K562 (cell line): ENCODE results near the gene TSC22D1. TPM values are rescaled to one million over a fixed set of nuclear protein-coding genes. Genes with fewer than 3 reads are reported as not detected.

Experiments
- ATAC-seq: fragments of 200-7000 bp; cut with Tn5 transposase; 3 replicates; pipeline ENCODE4 v1.9.1; 2020; ENCODE audit warnings: moderate library complexity
- BruUV-seq: library from RNA; stranded (reverse); fragments of 400-500 nt; replicated peaks from 2 replicates; lab custom pipeline; 2021; lab: Mats Ljungman, UMichigan
- CTCF ChIA-PET: fragments of 300-600 bp; formaldehyde crosslinking; extraction: SDS; loops from one replicate; lab custom pipeline; 2021; ENCODE audit warnings: low intra/inter-chr PET ratio; lab: Yijun Ruan, JAX
- POLR2A ChIA-PET: fragments of 300-600, 350-650 bp; sonication (Branson Sonifier 250); formaldehyde crosslinking; extraction: SDS; loops from one replicate; lab custom pipeline; 2021; ENCODE audit warnings: antibody characterized with exemption, inconsistent platforms; lab: Yijun Ruan, JAX
- DNase-seq, 4 experiments: peaks; one replicate each; pipeline versions ENCODE4 v3.0.0 to v3.0.0-alpha.2; 2011 to 2018; ENCODE audit warnings: low spot score in 3 of 4, mixed read lengths in 3 of 4; ENCODE audit errors: extremely low read depth in 1 of 4
- FAIRE-seq: peaks from 2 replicates; lab custom pipeline; 2011; peaks lifted over from hg19 to GRCh38; lab: Jason Lieb, UNC
- H2AFZ ChIP-seq: 2 replicates; pipeline ENCODE4 v1.6.0; 2011; ENCODE audit warnings: low read depth, low read length, control low read depth, inconsistent platforms
- H3K27ac ChIP-seq: fragments of 200-600 bp; 3 replicates; pipeline ENCODE4 v1.8.0; 2011; ENCODE audit warnings: low read depth, mild to moderate bottlenecking, control low read depth, inconsistent platforms, low read length, moderate library complexity, mixed read lengths; ENCODE audit errors: extremely low read depth
- H3K27me3 ChIP-seq, 2 experiments: fragments of 300-600 bp in 1 of 2; 2 replicates in 1 of 2; 3 replicates in 1 of 2; pipeline versions ENCODE4 v1.6.0 to v1.8.0; 2011; ENCODE audit warnings: inconsistent platforms in 2 of 2, low read length in 2 of 2, mild to moderate bottlenecking in 1 of 2, mixed read lengths in 1 of 2, moderate library complexity in 1 of 2; ENCODE audit not compliant: control insufficient read depth in 2 of 2, insufficient read depth in 2 of 2
- H3K36me3 ChIP-seq: fragments of 300-600 bp; 3 replicates; pipeline ENCODE4 v1.8.0; 2011; ENCODE audit warnings: mild to moderate bottlenecking, low read length, inconsistent platforms; ENCODE audit not compliant: control insufficient read depth, insufficient read depth
- H3K4me1 ChIP-seq, 2 experiments: fragments of 200-600 bp in 1 of 2; replicated peaks in 1 of 2; 2 replicates in 1 of 2; 3 replicates in 1 of 2; pipeline versions ENCODE4 v1.5.1 to v1.8.0; 2011; ENCODE audit warnings: inconsistent platforms in 2 of 2, low read length in 2 of 2, mild to moderate bottlenecking in 1 of 2, mixed read lengths in 1 of 2, moderate library complexity in 1 of 2; ENCODE audit not compliant: control insufficient read depth in 2 of 2, insufficient read depth in 2 of 2
- H3K4me2 ChIP-seq: 2 replicates; pipeline ENCODE4 v1.6.1; 2011; ENCODE audit warnings: low read length, control low read depth, inconsistent platforms, mixed read lengths; ENCODE audit not compliant: insufficient read depth
- H3K4me3 ChIP-seq: fragments of 200-600 bp; sonication (generic), shearing (Covaris generic); 2 replicates; pipeline ENCODE4 v1.5.1; 2016; ENCODE audit warnings: control low read depth, inconsistent platforms
- H3K79me2 ChIP-seq: fragments of 200-600 bp; 3 replicates; pipeline ENCODE4 v1.8.0; 2011; ENCODE audit warnings: low read length, inconsistent platforms; ENCODE audit not compliant: control insufficient read depth, insufficient read depth
- H3K9ac ChIP-seq, 2 experiments: 2 replicates each; pipeline versions ENCODE4 v1.6.0 to v1.6.1; 2011; ENCODE audit warnings: low read depth in 2 of 2, low read length in 2 of 2, control low read depth in 1 of 2, inconsistent platforms in 1 of 2, mild to moderate bottlenecking in 1 of 2, mixed read lengths in 1 of 2; ENCODE audit not compliant: insufficient read depth in 1 of 2
- H3K9me1 ChIP-seq: one replicate; pipeline ENCODE4 v1.6.0; 2011; ENCODE audit warnings: inconsistent platforms, mild to moderate bottlenecking, low read length, moderate library complexity; ENCODE audit not compliant: control insufficient read depth, insufficient read depth
- H3K9me3 ChIP-seq: replicated peaks from 2 replicates; pipeline ENCODE4 v1.5.1; 2011; ENCODE audit warnings: low read depth, low read length, inconsistent platforms; ENCODE audit not compliant: control insufficient read depth, insufficient read depth
- H4K20me1 ChIP-seq: replicated peaks from 2 replicates; pipeline ENCODE4 v1.6.1; 2011; ENCODE audit warnings: low read length, inconsistent platforms, mixed read lengths; ENCODE audit not compliant: control insufficient read depth, insufficient read depth
- ARID2 ChIP-seq: fragments of 450-650 bp; IDR thresholded peaks from 2 replicates; pipeline ENCODE4 v1.6.1; 2017; ENCODE audit warnings: antibody characterized with exemption, mild to moderate bottlenecking
- BRCA1 ChIP-seq, 2 experiments: fragments of 450-650 bp in 1 of 2; sonication (generic) in 1 of 2; formaldehyde crosslinking in 1 of 2; IDR thresholded peaks; 2 replicates each; pipeline versions ENCODE4 v1.5.0 to v1.6.1; 2017 to 2020; ENCODE audit warnings: mild to moderate bottlenecking in 1 of 2, missing genetic modification reagents in 1 of 2
- IRF2 ChIP-seq: sonication (generic); formaldehyde crosslinking; IDR thresholded peaks from 2 replicates; pipeline ENCODE4 v1.8.1; 2022; ENCODE audit warnings: mild to moderate bottlenecking, missing genetic modification reagents
- KDM4B ChIP-seq, 2 experiments: fragments of 450-650 bp in 1 of 2; sonication (generic) in 1 of 2; IDR thresholded peaks; 2 replicates each; pipeline ENCODE4 v1.6.1; 2016 to 2017; ENCODE audit warnings: borderline replicate concordance in 2 of 2, antibody characterized with exemption in 1 of 2, low read depth in 1 of 2, mild to moderate bottlenecking in 1 of 2
- MEF2D ChIP-seq: conservative IDR thresholded peaks from 2 replicates; pipeline ENCODE4 v1.6.1; 2016; ENCODE audit warnings: low read depth, missing genetic modification characterization, missing compliant biosample characterization
- SLC30A9 ChIP-seq: fragments of 250-450 bp; sonication (Bioruptor Pico); IDR thresholded peaks from 2 replicates; pipeline ENCODE4 v1.8.0; 2022; ENCODE audit warnings: mild to moderate bottlenecking, moderate library complexity
- TAF15 ChIP-seq: fragments of 200-400 bp; formaldehyde crosslinking; IDR thresholded peaks from 2 replicates; pipeline ENCODE4 v1.6.1; 2017; ENCODE audit warnings: mild to moderate bottlenecking, low read depth, low read length, moderate library complexity
- ZC3H4 ChIP-seq: sonication (generic); formaldehyde crosslinking; IDR thresholded peaks from 2 replicates; pipeline ENCODE4 v1.9.0; 2021; ENCODE audit warnings: missing genetic modification reagents, borderline replicate concordance
- ZFP30 ChIP-seq: fragments of 250-450 bp; sonication (Bioruptor Pico); IDR thresholded peaks from 2 replicates; pipeline ENCODE4 v1.8.0; 2022; ENCODE audit warnings: moderate library complexity, mild to moderate bottlenecking, inconsistent platforms, borderline replicate concordance
- ZNF143 ChIP-seq: sonication (generic); formaldehyde crosslinking; IDR thresholded peaks from 2 replicates; pipeline ENCODE4 v1.9.0; 2022; ENCODE audit warnings: mild to moderate bottlenecking, missing genetic modification reagents
- ZNF696 ChIP-seq: fragments of 250-450 bp; sonication (Bioruptor Pico); conservative IDR thresholded peaks from 2 replicates; pipeline ENCODE4 v1.4.0; 2020; ENCODE audit warnings: mild to moderate bottlenecking, moderate library complexity
- WGBS: fragments of 100-300 bp; shearing (Covaris generic); methylation state at CpG from one replicate; pipeline ENCODE4 v1.1.6; 2016; ENCODE audit warnings: low coverage, mixed read lengths; ENCODE audit not compliant: insufficient coverage; ENCODE audit errors: missing lambda C conversion rate; 5-methylcytosine and 5-hydroxymethylcytosine counted together
- in situ Hi-C: fragments of 300-500 bp; cut with MboI; formaldehyde crosslinking; loops from 4 replicates; pipeline ENCODE4 v1.15.0; 2018; ENCODE audit warnings: inconsistent platforms, mixed read lengths
- intact Hi-C: fragments of 100-400 bp; cut with micrococcal nuclease; formaldehyde crosslinking; loops from 2 replicates; pipeline ENCODE4 v1.14.2; 2022
- polyA plus RNA-seq, 8 experiments: library from polyadenylated mRNA; depleted of rRNA in 4 of 8; stranded (reverse) in 5 of 8; unstranded in 3 of 8; fragments of >200 nt; fragmentation: Nextera tagmentation in 2 of 8; fragmentation: Illumina TruSeq in 1 of 8; extraction: Ambion mirVana in 2 of 8; extraction: Trizol in 1 of 8; gene quantifications; 2 replicates each; pipeline versions ENCODE4 v1.2.1 to v1.2.3, GENCODE V29; 2011 to 2014; ENCODE audit warnings: inconsistent platforms in 1 of 8, missing spikeins in 1 of 8
- total RNA-seq, 7 experiments: library from RNA; depleted of rRNA in 6 of 7; stranded (reverse); fragments of >200 nt in 6 of 7; fragmentation: Illumina TruSeq in 2 of 7; extraction: Trizol in 2 of 7; gene quantifications; 2 replicates each; pipeline versions ENCODE4 v1.2.1 to v1.2.3, GENCODE V29; 2011 to 2021; ENCODE audit warnings: low replicate concordance in 1 of 7
- TF ChIP-seq, protein P1 (sequence below): IDR thresholded peaks from 2 replicates; pipeline ENCODE4 v1.6.1; 2011; ENCODE audit warnings: borderline replicate concordance, low read depth, mild to moderate bottlenecking, moderate library complexity, low read length; ENCODE audit not compliant: insufficient read depth, poor library complexity, severe bottlenecking

TSC22D1 gene
- total and polyA plus RNA-seq, 9 of the 15 experiments (the other 6 are each of a cell fraction or from before 2014, with no cell fraction given): 2.6 to 19.8 (median 8.4) TPM

DNA sequence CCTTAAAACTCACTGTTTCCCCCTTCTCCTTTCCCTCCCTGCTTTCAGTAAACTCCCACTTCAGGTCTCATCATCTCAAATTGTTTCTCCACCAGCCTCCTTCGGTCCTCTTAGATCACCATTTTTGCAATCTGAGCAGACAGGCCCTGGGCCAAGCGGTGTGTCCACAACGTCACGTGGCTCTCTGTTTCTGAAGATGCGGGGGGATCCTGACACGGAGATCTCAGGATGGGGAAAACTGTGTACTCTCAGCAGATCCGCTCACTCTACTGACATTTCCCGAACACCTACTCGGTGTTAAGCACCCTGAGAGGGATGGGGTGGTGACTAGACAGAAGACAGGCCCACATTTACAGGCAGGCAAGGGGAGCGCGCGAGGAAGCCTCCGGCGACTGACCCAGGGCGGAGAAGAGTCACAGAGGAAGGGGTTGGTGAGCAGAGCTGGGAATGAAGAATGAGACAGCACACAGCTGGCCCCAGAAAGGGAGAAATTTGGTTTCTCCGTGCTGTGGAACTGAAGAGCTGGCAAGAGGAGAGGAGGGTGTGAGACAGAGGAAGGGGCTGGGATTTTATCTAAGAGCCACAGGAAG, 163.7 kb downstream of the TSC22D1 start:
- no peak; the same call in 2 of the 3 replicates for ATAC-seq
- Histone ChIP-seq H3K27ac (no peak overlapping the region), H3K4me3 (no peak overlapping the region), H3K27me3 (no peaks in the 10 kb centered on the region), H3K36me3 (no peaks in the 10 kb centered on the region), H3K4me1 (peaks cover 8 to 15% of the 10 kb centered on the region in 2 experiments; a peak in 4 of 5 replicates), H4K20me1 (no peaks in the 10 kb centered on the region), H3K4me2 (no peak overlapping the region; the same call in 1 of the 2 replicates), H3K9ac (no peak overlapping the region), H3K79me2 (no peaks in the 10 kb centered on the region), H2AFZ (peak overlapping the region; percentile 56), H3K9me1 (no peaks in the 10 kb centered on the region), H3K9me3 (no peaks in the 10 kb centered on the region)
- POLR2A ChIA-PET: no interaction called here
- intact Hi-C loops: no loop called here
- 75% methylated on average over 11 of the region's 16 CpGs for WGBS
- BruUV-seq: no TSS peak
- DNase-seq: no peak
- FAIRE-seq: no peak
- in situ Hi-C loops: no loop called here
- TF ChIP-seq ZFP30 (CRISPR knock-in tag) (no peak), ZNF696 (CRISPR knock-in tag) (no peak), ARID2 (no peak), ZNF143 (CRISPR knock-in tag) (no peak), KDM4B (IDR thresholded peaks at IDR 0.05; ENCODE audit: borderline replicate concordance in 2 of 2, low read depth in 1 of 2) (no peak), TAF15 (no peak), SLC30A9 (CRISPR knock-in tag) (no peak), MEF2D (tag) (no peak), BRCA1 (IDR thresholded peaks at IDR 0.05) (no peak), BRCA1 (CRISPR knock-in tag; IDR thresholded peaks at IDR 0.05) (no peak), IRF2 (CRISPR knock-in tag) (no peak), ZC3H4 (no peak)
- TF ChIP-seq, protein P1, sequence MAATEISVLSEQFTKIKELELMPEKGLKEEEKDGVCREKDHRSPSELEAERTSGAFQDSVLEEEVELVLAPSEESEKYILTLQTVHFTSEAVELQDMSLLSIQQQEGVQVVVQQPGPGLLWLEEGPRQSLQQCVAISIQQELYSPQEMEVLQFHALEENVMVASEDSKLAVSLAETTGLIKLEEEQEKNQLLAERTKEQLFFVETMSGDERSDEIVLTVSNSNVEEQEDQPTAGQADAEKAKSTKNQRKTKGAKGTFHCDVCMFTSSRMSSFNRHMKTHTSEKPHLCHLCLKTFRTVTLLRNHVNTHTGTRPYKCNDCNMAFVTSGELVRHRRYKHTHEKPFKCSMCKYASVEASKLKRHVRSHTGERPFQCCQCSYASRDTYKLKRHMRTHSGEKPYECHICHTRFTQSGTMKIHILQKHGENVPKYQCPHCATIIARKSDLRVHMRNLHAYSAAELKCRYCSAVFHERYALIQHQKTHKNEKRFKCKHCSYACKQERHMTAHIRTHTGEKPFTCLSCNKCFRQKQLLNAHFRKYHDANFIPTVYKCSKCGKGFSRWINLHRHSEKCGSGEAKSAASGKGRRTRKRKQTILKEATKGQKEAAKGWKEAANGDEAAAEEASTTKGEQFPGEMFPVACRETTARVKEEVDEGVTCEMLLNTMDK: no peak
- TF ChIP-seq, all 486 proteins: peak for 0
- CTCF ChIA-PET: no interaction called here
